SK-N-MC (cell line): ENCODE data around the gene SH3BP1.
"Not testable (repeated sequence)": the region's sequence is repeated elsewhere in the genome, so short reads cannot be mapped to it uniquely, and the experiment has no call there.

Source experiments
- DNase-seq: peaks from one replicate; pipeline ENCODE4 v3.0.0-alpha.2; 2011; ENCODE audit warnings: low read depth, low spot score
- H3K27ac ChIP-seq: fragments of 200-600 bp; sonication (generic); 2 replicates; pipeline ENCODE4 v1.5.1; 2016; ENCODE audit warnings: mixed run types
- H3K36me3 ChIP-seq: fragments of 200-600 bp; sonication (generic); 2 replicates; pipeline ENCODE4 v1.6.1; 2017; ENCODE audit warnings: antibody characterized with exemption, low read length, mixed read lengths; ENCODE audit not compliant: insufficient read depth
- H3K4me3 ChIP-seq: fragments of 200-600 bp; sonication (generic); 2 replicates; pipeline ENCODE4 v1.5.1; 2016
- H3K9ac ChIP-seq: fragments of 200-600 bp; sonication (generic); 2 replicates; pipeline ENCODE4 v1.8.0; 2017; ENCODE audit warnings: mixed run types, mixed read lengths; ENCODE audit not compliant: insufficient read length
- H3K9me3 ChIP-seq: fragments of 200-600 bp; sonication (generic); 2 replicates; pipeline ENCODE4 v1.6.1; 2017; ENCODE audit warnings: low read depth, mild to moderate bottlenecking, antibody characterized with exemption, low read length, moderate library complexity, mixed read lengths
- EZH2 ChIP-seq: fragments of 200-600 bp; sonication (generic); IDR thresholded peaks from one replicate; pipeline ENCODE4 v1.6.1; 2017; ENCODE audit warnings: antibody characterized with exemption
- FOXP2 ChIP-seq: optimal IDR thresholded peaks from 2 replicates; pipeline ENCODE3; 2011; ENCODE audit warnings: mild to moderate bottlenecking, moderate library complexity; ENCODE audit not compliant: insufficient read depth; ENCODE audit errors: extremely low read length, control extremely low read depth
- POLR2AphosphoS5 ChIP-seq: IDR thresholded peaks from 2 replicates; pipeline ENCODE4 v1.6.1; 2012; ENCODE audit warnings: mild to moderate bottlenecking, low read depth, low read length, borderline replicate concordance

SH3BP1 gene

GRCh38 chr22:37684803-37685615 is 45.5 kb downstream of the SH3BP1 start:
- Histone ChIP-seq H3K36me3 (peaks cover 17% of the 10 kb centered on the region; the same call in 1 of the 2 replicates), H3K9ac (no peak overlapping the region), H3K4me3 (no peak overlapping the region), H3K27ac (peak overlapping the region; percentile 30; the same call in 1 of the 2 replicates), H3K9me3 (no peaks in the 10 kb centered on the region)
- no peak for DNase-seq
- TF ChIP-seq FOXP2 = no peak
- TF ChIP-seq EZH2 = no peak
- TF ChIP-seq POLR2AphosphoS5 = no peak

GRCh38 chr22:37686002-37686982 is 46.8 kb downstream of the SH3BP1 start, which contains the start of gene NOL12:
Gene NOL12, plus strand, starts transcription at chr22:37686343. Its CDS starts 50 bp downstream, at chr22:37686393.
- TF ChIP-seq POLR2AphosphoS5 (peak; percentile 54), EZH2 (no peak)
- peak within 1 kb of the TSS; percentile 96 for H3K9ac ChIP-seq
- peak; percentile 81 for DNase-seq
- H3K4me3 ChIP-seq = peak within 1 kb of the TSS; percentile 99
- no peaks in the 10 kb centered on the region for H3K9me3 ChIP-seq
- H3K36me3 ChIP-seq = peaks cover 27% of the 10 kb centered on the region; the same call in 1 of the 2 replicates
- peak within 1 kb of the TSS; percentile 63; the same call in 1 of the 2 replicates for H3K27ac ChIP-seq

GRCh38 chr22:37690407-37690806 is 50.9 kb downstream of the SH3BP1 start:
- H3K27ac ChIP-seq = no peak overlapping the region
- H3K9me3 ChIP-seq = no peaks in the 10 kb centered on the region
- DNase-seq = no peak
- peaks cover 50% of the 10 kb centered on the region for H3K36me3 ChIP-seq
- no peak overlapping the region for H3K4me3 ChIP-seq
- no peak overlapping the region for H3K9ac ChIP-seq
- TF ChIP-seq POLR2AphosphoS5 = no peak
- no peak for TF ChIP-seq EZH2
- no peak for TF ChIP-seq FOXP2

GRCh38 chr22:37690901-37691504 is 51.5 kb downstream of the SH3BP1 start:
- Histone ChIP-seq H3K9me3 (no peaks in the 10 kb centered on the region), H3K4me3 (no peak overlapping the region), H3K9ac (no peak overlapping the region), H3K27ac (no peak overlapping the region), H3K36me3 (peaks cover 50% of the 10 kb centered on the region)
- TF ChIP-seq POLR2AphosphoS5 (no peak), EZH2 (no peak), FOXP2 (no peak)
- DNase-seq = no peak

GRCh38 chr22:37692627-37693285 is 53.3 kb downstream of the SH3BP1 start:
- Histone ChIP-seq H3K9ac (no peak overlapping the region), H3K36me3 (peaks cover 50% of the 10 kb centered on the region), H3K27ac (no peak overlapping the region), H3K9me3 (no peaks in the 10 kb centered on the region), H3K4me3 (no peak overlapping the region)
- DNase-seq = no peak
- TF ChIP-seq EZH2 (no peak), FOXP2 (no peak), POLR2AphosphoS5 (no peak)

- DNase-seq, H3K9ac ChIP-seq, H3K27ac ChIP-seq, H3K9me3 ChIP-seq, H3K4me3 ChIP-seq: not testable (repeated sequence)
- peaks cover 37% of the 10 kb centered on the region for H3K36me3 ChIP-seq
Observed at GRCh38 chr22:37694131-37694530, 54.7 kb downstream of the SH3BP1 start.

- H3K27ac ChIP-seq, H3K9ac ChIP-seq, DNase-seq, H3K9me3 ChIP-seq: not testable (repeated sequence)
- H3K36me3 ChIP-seq = peaks cover 23% of the 10 kb centered on the region
- H3K4me3 ChIP-seq = peak overlapping the region; percentile 61
Observed at GRCh38 chr22:37696260-37696656, 56.8 kb downstream of the SH3BP1 start.
